WTC11 (cell line): Measurements from ENCODE around the gene CTCF. TPM values are rescaled to one million over a fixed set of nuclear protein-coding genes. Genes with fewer than 3 reads are reported as not detected.

Experiments
- ATAC-seq: fragments of 200-7000 bp; cut with Tn5 transposase; 2 replicates; pipeline ENCODE4 v1.10.0; 2021; ENCODE audit warnings: mild to moderate bottlenecking, moderate library complexity
- CTCF ChIA-PET: fragments of 300-600 bp; sonication (Branson Sonifier 250); formaldehyde crosslinking; loops from one replicate; lab custom pipeline; 2021; ENCODE audit warnings: antibody characterized with exemption; lab: Charles Lee
- POLR2A ChIA-PET: fragments of 350-600 bp; sonication (Branson Sonifier 250); formaldehyde crosslinking; loops from one replicate; lab custom pipeline; 2021; ENCODE audit warnings: antibody characterized with exemption; lab: Charles Lee
- DNase-seq: peaks from one replicate; pipeline ENCODE4 v3.0.0; 2021; ENCODE audit warnings: low spot score
- H3K27ac Mint-ChIP-seq: 2 replicates; pipeline ENCODE4 v1.8.0; 2021; ENCODE audit warnings: mixed read lengths
- H3K27me3 Mint-ChIP-seq: 2 replicates; pipeline ENCODE4 v1.8.0; 2021; ENCODE audit warnings: low read depth, mild to moderate bottlenecking, moderate library complexity, mixed read lengths
- H3K36me3 Mint-ChIP-seq: 2 replicates; pipeline ENCODE4 v1.8.0; 2021; ENCODE audit warnings: mixed read lengths
- H3K4me1 Mint-ChIP-seq: 2 replicates; pipeline ENCODE4 v1.8.0; 2022; ENCODE audit warnings: mixed read lengths
- H3K4me3 Mint-ChIP-seq: 2 replicates; pipeline ENCODE4 v1.8.0; 2021; ENCODE audit warnings: mild to moderate bottlenecking, moderate library complexity, mixed read lengths
- H3K9me3 Mint-ChIP-seq: 2 replicates; pipeline ENCODE4 v1.8.0; 2021; ENCODE audit warnings: mixed read lengths
- ATF1 ChIP-seq: sonication (generic); formaldehyde crosslinking; IDR thresholded peaks from 2 replicates; pipeline ENCODE4 v1.8.1; 2023; ENCODE audit warnings: mild to moderate bottlenecking, moderate library complexity, missing genetic modification reagents
- CBFB ChIP-seq: sonication (generic); formaldehyde crosslinking; IDR thresholded peaks from 2 replicates; pipeline ENCODE4 v1.8.1; 2022; ENCODE audit warnings: mild to moderate bottlenecking, low read depth, missing genetic modification reagents
- CREB1 ChIP-seq: sonication (generic); formaldehyde crosslinking; IDR thresholded peaks from 2 replicates; pipeline ENCODE4 v1.8.0; 2023; ENCODE audit warnings: mild to moderate bottlenecking, missing genetic modification reagents
- FOXJ3 ChIP-seq: sonication (generic); formaldehyde crosslinking; IDR thresholded peaks from 2 replicates; pipeline ENCODE4 v1.9.0; 2021; ENCODE audit warnings: missing genetic modification reagents, mild to moderate bottlenecking, borderline replicate concordance
- JUN ChIP-seq: sonication (generic); formaldehyde crosslinking; IDR thresholded peaks from 2 replicates; pipeline ENCODE4 v1.8.0; 2023; ENCODE audit warnings: mild to moderate bottlenecking, missing genetic modification reagents
- NFATC4 ChIP-seq: fragments of 250-450 bp; sonication (Bioruptor Pico); IDR thresholded peaks from 2 replicates; pipeline ENCODE4 v1.9.0; 2021; ENCODE audit warnings: mild to moderate bottlenecking
- NR1H2 ChIP-seq: sonication (generic); formaldehyde crosslinking; IDR thresholded peaks from 2 replicates; pipeline ENCODE4 v1.9.0; 2021; ENCODE audit warnings: mild to moderate bottlenecking, moderate library complexity, missing genetic modification reagents
- OVOL2 ChIP-seq: fragments of 250-450 bp; sonication (Bioruptor Pico); IDR thresholded peaks from 2 replicates; pipeline ENCODE4 v1.9.0; 2021; ENCODE audit warnings: mild to moderate bottlenecking, borderline replicate concordance
- ZNF317 ChIP-seq: sonication (generic); formaldehyde crosslinking; IDR thresholded peaks from 2 replicates; pipeline ENCODE4 v1.8.1; 2023; ENCODE audit warnings: low read depth, mild to moderate bottlenecking, moderate library complexity, missing genetic modification reagents, borderline replicate concordance
- ZNF423 ChIP-seq: fragments of 250-450 bp; sonication (Bioruptor Pico); IDR thresholded peaks from 2 replicates; pipeline ENCODE4 v2.1.2; 2022; ENCODE audit warnings: mild to moderate bottlenecking, moderate library complexity
- ZNF425 ChIP-seq: fragments of 250-450 bp; sonication (Bioruptor Pico); conservative IDR thresholded peaks from 2 replicates; pipeline ENCODE4 v1.9.0; 2021; ENCODE audit warnings: mild to moderate bottlenecking
- ZNF671 ChIP-seq: fragments of 250-450 bp; sonication (Bioruptor Pico); IDR thresholded peaks from 2 replicates; pipeline ENCODE4 v1.8.0; 2021; ENCODE audit warnings: mild to moderate bottlenecking
- total RNA-seq: library from RNA; stranded (reverse); gene quantifications from 3 replicates; pipeline ENCODE4 v1.2.3, GENCODE V29; 2021
- TF ChIP-seq, protein P1 (sequence below): sonication (generic); formaldehyde crosslinking; IDR thresholded peaks from 2 replicates; pipeline ENCODE4 v1.8.1; 2022; ENCODE audit warnings: low read depth, missing genetic modification reagents, borderline replicate concordance
- TF ChIP-seq, protein P2 (sequence below): sonication (generic); formaldehyde crosslinking; IDR thresholded peaks from 2 replicates; pipeline ENCODE4 v1.8.0; 2023; ENCODE audit warnings: missing genetic modification reagents, mild to moderate bottlenecking, borderline replicate concordance
- TF ChIP-seq, protein P3 (sequence below): fragments of 250-450 bp; sonication (Bioruptor Pico); IDR thresholded peaks from 2 replicates; pipeline ENCODE4 v1.9.0; 2021; ENCODE audit warnings: mild to moderate bottlenecking
- TF ChIP-seq, protein P4 (sequence below): sonication (generic); formaldehyde crosslinking; IDR thresholded peaks from 2 replicates; pipeline ENCODE4 v1.8.1; 2022; ENCODE audit warnings: missing genetic modification reagents, borderline replicate concordance

Gene CTCF
- total RNA-seq, 1 experiment from 2014 or later = 55.4 TPM

GRCh38 chr16:67683767-67684166 is 121.4 kb downstream of the CTCF start:
- H3K27me3 Mint-ChIP-seq = no peaks in the 10 kb centered on the region
- ChIA-PET CTCF (interaction anchor here (1.6 kb wide), 1 partner anchor 163 kb away, joined by 5 read pairs; no protein-coding TSS in a partner anchor), POLR2A (no interaction called here)
- ATAC-seq = no peak
- H3K9me3 Mint-ChIP-seq = no peaks in the 10 kb centered on the region
- DNase-seq = no peak
- H3K4me1 Mint-ChIP-seq = no peaks in the 10 kb centered on the region
- no peak overlapping the region for H3K4me3 Mint-ChIP-seq
- no peak overlapping the region for H3K27ac Mint-ChIP-seq
- TF ChIP-seq FOXJ3 (CRISPR knock-in tag) (no peak), JUN (CRISPR knock-in tag) (no peak), NFATC4 (CRISPR knock-in tag) (no peak), OVOL2 (no peak), ZNF317 (no peak), NR1H2 (CRISPR knock-in tag) (no peak), ZNF671 (CRISPR knock-in tag) (no peak), CREB1 (no peak), ZNF423 (CRISPR knock-in tag) (no peak), ATF1 (CRISPR knock-in tag) (no peak), CBFB (CRISPR knock-in tag) (no peak), ZNF425 (no peak)
- TF ChIP-seq, protein P1, sequence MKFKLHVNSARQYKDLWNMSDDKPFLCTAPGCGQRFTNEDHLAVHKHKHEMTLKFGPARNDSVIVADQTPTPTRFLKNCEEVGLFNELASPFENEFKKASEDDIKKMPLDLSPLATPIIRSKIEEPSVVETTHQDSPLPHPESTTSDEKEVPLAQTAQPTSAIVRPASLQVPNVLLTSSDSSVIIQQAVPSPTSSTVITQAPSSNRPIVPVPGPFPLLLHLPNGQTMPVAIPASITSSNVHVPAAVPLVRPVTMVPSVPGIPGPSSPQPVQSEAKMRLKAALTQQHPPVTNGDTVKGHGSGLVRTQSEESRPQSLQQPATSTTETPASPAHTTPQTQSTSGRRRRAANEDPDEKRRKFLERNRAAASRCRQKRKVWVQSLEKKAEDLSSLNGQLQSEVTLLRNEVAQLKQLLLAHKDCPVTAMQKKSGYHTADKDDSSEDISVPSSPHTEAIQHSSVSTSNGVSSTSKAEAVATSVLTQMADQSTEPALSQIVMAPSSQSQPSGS (CRISPR knock-in tag) = no peak
- TF ChIP-seq, protein P2, sequence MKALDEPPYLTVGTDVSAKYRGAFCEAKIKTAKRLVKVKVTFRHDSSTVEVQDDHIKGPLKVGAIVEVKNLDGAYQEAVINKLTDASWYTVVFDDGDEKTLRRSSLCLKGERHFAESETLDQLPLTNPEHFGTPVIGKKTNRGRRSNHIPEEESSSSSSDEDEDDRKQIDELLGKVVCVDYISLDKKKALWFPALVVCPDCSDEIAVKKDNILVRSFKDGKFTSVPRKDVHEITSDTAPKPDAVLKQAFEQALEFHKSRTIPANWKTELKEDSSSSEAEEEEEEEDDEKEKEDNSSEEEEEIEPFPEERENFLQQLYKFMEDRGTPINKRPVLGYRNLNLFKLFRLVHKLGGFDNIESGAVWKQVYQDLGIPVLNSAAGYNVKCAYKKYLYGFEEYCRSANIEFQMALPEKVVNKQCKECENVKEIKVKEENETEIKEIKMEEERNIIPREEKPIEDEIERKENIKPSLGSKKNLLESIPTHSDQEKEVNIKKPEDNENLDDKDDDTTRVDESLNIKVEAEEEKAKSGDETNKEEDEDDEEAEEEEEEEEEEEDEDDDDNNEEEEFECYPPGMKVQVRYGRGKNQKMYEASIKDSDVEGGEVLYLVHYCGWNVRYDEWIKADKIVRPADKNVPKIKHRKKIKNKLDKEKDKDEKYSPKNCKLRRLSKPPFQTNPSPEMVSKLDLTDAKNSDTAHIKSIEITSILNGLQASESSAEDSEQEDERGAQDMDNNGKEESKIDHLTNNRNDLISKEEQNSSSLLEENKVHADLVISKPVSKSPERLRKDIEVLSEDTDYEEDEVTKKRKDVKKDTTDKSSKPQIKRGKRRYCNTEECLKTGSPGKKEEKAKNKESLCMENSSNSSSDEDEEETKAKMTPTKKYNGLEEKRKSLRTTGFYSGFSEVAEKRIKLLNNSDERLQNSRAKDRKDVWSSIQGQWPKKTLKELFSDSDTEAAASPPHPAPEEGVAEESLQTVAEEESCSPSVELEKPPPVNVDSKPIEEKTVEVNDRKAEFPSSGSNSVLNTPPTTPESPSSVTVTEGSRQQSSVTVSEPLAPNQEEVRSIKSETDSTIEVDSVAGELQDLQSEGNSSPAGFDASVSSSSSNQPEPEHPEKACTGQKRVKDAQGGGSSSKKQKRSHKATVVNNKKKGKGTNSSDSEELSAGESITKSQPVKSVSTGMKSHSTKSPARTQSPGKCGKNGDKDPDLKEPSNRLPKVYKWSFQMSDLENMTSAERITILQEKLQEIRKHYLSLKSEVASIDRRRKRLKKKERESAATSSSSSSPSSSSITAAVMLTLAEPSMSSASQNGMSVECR (CRISPR knock-in tag) = no peak
- TF ChIP-seq, protein P3, sequence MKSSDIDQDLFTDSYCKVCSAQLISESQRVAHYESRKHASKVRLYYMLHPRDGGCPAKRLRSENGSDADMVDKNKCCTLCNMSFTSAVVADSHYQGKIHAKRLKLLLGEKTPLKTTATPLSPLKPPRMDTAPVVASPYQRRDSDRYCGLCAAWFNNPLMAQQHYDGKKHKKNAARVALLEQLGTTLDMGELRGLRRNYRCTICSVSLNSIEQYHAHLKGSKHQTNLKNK (CRISPR knock-in tag) = no peak
- TF ChIP-seq, protein P4, sequence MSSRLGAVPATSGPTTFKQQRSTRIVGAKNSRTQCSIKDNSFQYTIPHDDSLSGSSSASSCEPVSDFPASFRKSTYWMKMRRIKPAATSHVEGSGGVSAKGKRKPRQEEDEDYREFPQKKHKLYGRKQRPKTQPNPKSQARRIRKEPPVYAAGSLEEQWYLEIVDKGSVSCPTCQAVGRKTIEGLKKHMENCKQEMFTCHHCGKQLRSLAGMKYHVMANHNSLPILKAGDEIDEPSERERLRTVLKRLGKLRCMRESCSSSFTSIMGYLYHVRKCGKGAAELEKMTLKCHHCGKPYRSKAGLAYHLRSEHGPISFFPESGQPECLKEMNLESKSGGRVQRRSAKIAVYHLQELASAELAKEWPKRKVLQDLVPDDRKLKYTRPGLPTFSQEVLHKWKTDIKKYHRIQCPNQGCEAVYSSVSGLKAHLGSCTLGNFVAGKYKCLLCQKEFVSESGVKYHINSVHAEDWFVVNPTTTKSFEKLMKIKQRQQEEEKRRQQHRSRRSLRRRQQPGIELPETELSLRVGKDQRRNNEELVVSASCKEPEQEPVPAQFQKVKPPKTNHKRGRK = no peak
- H3K36me3 Mint-ChIP-seq = peaks cover 16% of the 10 kb centered on the region
